GM06990 (cell line): Measurements from ENCODE around the gene TROAP.
A peak's percentile ranks its signal among the peaks of the same experiment; 100 is the strongest.
"Not testable (repeated sequence)": the region's sequence is repeated elsewhere in the genome, so short reads cannot be mapped to it uniquely, and the experiment has no call there.

Source experiments
- DNase-seq: peaks from one replicate; pipeline ENCODE4 v3.0.0-alpha.2; 2011; ENCODE audit not compliant: insufficient read length; ENCODE audit errors: extremely low read depth
- H3K27me3 ChIP-seq: replicated peaks from 2 replicates; pipeline ENCODE4 v1.6.0; 2011; ENCODE audit warnings: low read length; ENCODE audit not compliant: control insufficient read depth, insufficient read depth
- H3K36me3 ChIP-seq: 2 replicates; pipeline ENCODE4 v1.5.1; 2011; ENCODE audit warnings: low read length; ENCODE audit not compliant: control insufficient read depth, insufficient read depth
- H3K4me3 ChIP-seq: replicated peaks from 2 replicates; pipeline ENCODE4 v1.5.1; 2011; ENCODE audit warnings: low read depth, mild to moderate bottlenecking, control low read depth, low read length
- TF ChIP-seq, protein P1 (sequence below): IDR thresholded peaks from 2 replicates; pipeline ENCODE4 v1.5.1; 2011; ENCODE audit warnings: low read length, control low read depth, mild to moderate bottlenecking, inconsistent platforms; ENCODE audit not compliant: insufficient read depth, poor library complexity, severe bottlenecking

The TROAP gene

DNA sequence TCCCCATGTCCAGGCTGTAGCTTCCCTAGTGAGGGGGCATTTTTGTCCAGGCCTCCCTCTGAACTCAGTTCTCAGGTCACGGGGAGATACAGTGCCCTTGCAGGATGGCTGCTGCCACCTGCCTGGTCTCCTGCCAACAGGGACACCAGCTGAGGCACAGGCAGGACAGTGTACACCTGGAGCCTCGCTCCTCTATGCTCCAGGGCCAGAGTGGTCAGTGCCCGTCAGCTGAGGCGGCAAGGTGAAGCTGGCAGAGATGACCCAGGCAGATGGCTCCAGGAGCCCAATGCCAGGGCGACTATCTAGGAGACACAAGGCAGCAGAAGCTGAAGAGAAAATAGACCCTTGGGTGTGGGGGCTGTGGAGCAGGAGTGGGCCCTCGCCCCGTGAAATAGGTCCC is 45.6 kb upstream of the TROAP start:
- Histone ChIP-seq H3K36me3 (peaks cover 9% of the 10 kb centered on the region), H3K4me3 (no peak overlapping the region), H3K27me3 (no peaks in the 10 kb centered on the region)
- DNase-seq = no peak
- TF ChIP-seq, protein P1, sequence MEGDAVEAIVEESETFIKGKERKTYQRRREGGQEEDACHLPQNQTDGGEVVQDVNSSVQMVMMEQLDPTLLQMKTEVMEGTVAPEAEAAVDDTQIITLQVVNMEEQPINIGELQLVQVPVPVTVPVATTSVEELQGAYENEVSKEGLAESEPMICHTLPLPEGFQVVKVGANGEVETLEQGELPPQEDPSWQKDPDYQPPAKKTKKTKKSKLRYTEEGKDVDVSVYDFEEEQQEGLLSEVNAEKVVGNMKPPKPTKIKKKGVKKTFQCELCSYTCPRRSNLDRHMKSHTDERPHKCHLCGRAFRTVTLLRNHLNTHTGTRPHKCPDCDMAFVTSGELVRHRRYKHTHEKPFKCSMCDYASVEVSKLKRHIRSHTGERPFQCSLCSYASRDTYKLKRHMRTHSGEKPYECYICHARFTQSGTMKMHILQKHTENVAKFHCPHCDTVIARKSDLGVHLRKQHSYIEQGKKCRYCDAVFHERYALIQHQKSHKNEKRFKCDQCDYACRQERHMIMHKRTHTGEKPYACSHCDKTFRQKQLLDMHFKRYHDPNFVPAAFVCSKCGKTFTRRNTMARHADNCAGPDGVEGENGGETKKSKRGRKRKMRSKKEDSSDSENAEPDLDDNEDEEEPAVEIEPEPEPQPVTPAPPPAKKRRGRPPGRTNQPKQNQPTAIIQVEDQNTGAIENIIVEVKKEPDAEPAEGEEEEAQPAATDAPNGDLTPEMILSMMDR = no peak

DNA sequence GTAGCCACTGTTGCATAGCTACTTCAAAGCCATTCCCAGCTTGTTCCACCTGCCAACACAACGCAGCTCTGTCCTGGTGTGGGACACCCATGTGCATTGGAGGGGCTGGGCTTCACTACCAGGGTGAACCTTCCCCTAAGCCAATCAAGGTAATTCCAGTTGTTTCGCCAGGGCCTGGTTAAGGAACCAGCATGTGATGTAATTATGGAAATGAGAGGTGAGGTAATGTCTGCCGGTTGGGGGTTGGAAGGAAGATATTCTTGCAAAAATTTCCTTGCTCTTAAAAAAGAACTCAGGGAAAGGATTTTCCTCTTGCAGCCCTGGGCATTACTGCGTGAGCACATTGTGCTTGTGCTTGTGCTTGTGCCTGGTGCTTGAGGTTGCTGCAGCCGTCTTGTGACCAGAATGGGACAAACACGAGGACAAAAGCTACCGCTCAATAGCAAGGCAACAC is 43.3 kb upstream of the TROAP start:
- TF ChIP-seq, protein P1 = no peak
- Histone ChIP-seq H3K27me3 (no peaks in the 10 kb centered on the region), H3K36me3 (no peaks in the 10 kb centered on the region), H3K4me3 (no peak overlapping the region)
- no peak for DNase-seq

DNA sequence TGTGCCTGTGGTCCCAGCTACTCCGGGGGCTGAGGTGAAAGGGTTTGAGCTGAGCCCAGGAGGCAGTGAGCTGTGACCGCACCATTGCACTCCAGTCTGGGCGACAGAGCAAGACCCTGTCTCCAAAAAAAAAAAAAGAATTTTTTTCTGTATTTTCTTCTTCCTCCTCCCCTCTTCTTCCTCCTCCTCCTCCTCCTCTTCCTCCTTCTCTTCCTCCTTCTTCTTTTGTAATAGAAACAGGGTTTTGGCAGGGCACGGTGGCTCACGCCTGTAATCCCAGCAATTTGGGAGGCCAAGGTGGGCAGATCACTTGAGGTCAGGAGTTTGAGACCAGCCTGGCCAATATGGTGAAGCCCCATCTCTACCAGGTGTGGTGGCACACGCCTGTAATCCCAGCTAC is 42.5 kb upstream of the TROAP start:
- H3K27me3 ChIP-seq, H3K36me3 ChIP-seq, H3K4me3 ChIP-seq, DNase-seq: not testable (repeated sequence)

DNA sequence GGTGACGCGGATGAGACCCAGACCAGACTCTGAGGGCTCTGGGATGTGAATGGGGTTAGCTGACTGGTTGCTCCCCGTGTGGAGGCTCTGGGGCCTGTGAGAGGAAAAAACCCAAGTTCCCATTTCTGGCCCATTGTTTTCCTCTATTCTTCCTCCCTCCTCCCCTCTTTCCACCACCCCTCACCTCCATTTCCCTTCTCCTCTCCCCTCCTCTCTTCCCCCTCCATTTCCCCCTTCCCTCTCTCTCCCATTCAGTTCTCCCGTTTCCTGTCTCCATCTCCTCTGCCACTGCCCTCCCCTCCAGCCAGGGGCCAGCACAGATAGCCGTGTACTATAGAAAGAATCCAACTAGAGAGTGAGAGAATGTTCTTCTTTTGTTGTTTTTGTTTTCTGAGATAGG is 40.8 kb upstream of the TROAP start:
- TF ChIP-seq, protein P1 = no peak
- DNase-seq = no peak
- Histone ChIP-seq H3K36me3 (no peaks in the 10 kb centered on the region), H3K27me3 (no peaks in the 10 kb centered on the region), H3K4me3 (no peak overlapping the region)

DNA sequence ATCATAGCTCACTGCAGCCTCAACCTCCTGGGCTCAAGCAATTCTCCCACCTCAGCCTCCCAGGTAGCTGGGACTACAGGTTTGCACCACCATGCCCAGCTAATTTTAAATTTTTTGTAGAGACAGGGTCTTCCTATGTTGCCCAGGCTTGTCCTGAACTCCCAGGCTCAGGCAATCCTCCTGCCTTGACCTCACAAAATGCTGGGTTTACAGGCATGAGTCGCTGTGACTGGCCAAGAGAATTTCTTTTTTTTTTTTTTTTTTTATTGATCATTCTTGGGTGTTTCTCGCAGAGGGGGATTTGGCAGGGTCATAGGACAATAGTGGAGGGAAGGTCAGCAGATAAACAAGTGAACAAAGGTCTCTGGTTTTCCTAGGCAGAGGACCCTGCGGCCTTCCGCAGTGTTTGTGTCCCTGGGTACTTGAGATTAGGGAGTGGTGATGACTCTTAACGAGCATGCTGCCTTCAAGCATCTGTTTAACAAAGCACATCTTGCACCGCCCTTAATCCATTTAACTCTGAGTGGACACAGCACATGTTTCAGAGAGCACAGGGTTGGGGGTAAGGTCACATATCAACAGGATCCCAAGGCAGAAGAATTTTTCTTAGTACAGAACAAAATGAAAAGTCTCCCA is 40.2 kb upstream of the TROAP start:
- not testable (repeated sequence) for DNase-seq, H3K4me3 ChIP-seq, H3K36me3 ChIP-seq, H3K27me3 ChIP-seq

DNA sequence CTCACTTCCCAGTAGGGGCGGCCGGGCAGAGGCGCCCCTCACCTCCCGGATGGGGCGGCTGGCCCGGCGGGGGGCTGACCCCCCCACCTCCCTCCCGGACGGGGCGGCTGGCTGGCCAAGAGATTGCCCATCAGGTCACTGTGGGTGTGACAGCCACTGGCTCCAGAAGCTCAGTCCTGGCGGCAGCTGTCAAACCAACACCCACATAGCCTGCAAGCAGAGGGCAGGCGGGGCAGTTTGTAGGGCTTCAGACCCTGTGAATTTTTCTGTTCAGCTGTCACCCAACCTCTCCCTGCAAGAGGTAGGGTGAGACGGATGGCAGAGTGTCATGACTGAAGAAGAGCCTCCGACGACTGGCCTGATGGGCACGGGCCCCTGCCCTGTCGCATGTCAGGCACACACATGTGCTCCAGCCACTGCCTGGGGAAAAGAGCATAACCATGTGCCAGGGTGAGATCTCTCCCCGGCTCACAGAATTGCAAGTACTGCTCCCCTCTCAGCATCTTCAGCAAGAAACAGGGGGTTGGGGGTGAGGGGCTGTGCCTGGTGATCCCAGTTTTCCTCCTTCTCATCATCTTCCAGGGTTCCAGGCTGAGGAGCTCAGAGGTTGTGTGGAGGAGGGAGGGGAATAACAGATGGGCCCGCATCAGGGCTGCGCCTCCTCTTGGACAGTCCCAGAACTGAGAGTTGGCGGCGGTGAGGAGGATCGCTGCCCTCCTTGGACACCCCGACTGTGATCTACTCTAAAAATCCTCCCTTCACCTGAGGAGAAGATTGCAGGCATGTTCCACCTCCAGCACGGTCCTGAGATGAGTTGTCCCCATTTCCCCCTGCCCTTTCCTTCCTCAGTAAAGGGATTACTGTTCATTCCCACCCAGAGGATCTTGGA is 39.3 kb upstream of the TROAP start:
- no peak overlapping the region for H3K4me3 ChIP-seq
- TF ChIP-seq, protein P1 = peak; percentile 38
- no peaks in the 10 kb centered on the region for H3K27me3 ChIP-seq
- no peaks in the 10 kb centered on the region for H3K36me3 ChIP-seq
- DNase-seq = no peak
